ENCODE results near the gene SMPX. TPM values are rescaled to one million over a fixed set of nuclear protein-coding genes. Genes with fewer than 3 reads are reported as not detected.

Gene SMPX
- polyA plus RNA-seq, 2 of the 4 experiments (the other 2 are of a cell fraction), result 0.13 to 0.23 TPM

DNA sequence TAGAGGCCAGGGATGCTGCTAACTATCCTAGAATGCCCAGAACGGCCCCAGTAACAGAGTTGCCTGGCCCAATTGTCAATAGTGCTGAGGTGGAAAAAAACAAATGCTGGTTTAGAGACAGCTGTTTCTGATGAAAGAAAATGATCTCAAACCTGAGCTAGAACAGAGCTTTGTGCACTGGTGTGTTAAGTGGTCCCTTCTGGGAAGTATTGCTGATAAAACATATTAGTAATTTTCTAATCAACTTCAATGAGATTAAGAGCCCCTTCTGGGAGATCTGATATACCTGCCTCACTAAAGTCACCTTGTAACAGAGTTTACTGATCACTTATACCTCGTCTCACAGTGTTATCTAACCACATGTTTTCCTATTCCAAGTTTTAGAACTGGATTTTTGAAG is 42.1 kb downstream of the SMPX start:
- Histone ChIP-seq H3K4me2 (no peak overlapping the region), H3K9me3 (no peaks in the 10 kb centered on the region), H3K27ac (no peak overlapping the region), H3K4me3 (no peak overlapping the region), H3K4me1 (no peaks in the 10 kb centered on the region)
- FAIRE-seq, result no peak
- 25% methylated on average over 2 of the region's 2 CpGs for WGBS (ENCODE audit: missing lambda C conversion rate)
- no peak for DNase-seq (ENCODE audit: low read depth in 1 of 2, low spot score in 1 of 2)
- CTCF ChIA-PET, result interaction anchor here (1.4 kb wide), 1 partner anchor 10 kb away, joined by 5 read pairs; no protein-coding TSS in a partner anchor
- no peak for TF ChIP-seq EHF (CRISPR knock-in tag; IDR thresholded peaks at IDR 0.05)
- no peak for TF ChIP-seq RAD21 (conservative IDR thresholded peaks at IDR 0.05 in 1 of 2, IDR thresholded peaks at IDR 0.05 in 1 of 2)
- TF ChIP-seq JUN (IDR thresholded peaks at IDR 0.05), result no peak
- TF ChIP-seq, protein P1, sequence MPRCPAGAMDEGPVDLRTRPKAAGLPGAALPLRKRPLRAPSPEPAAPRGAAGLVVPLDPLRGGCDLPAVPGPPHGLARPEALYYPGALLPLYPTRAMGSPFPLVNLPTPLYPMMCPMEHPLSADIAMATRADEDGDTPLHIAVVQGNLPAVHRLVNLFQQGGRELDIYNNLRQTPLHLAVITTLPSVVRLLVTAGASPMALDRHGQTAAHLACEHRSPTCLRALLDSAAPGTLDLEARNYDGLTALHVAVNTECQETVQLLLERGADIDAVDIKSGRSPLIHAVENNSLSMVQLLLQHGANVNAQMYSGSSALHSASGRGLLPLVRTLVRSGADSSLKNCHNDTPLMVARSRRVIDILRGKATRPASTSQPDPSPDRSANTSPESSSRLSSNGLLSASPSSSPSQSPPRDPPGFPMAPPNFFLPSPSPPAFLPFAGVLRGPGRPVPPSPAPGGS (IDR thresholded peaks at IDR 0.05), result no peak
- TF ChIP-seq SREBF2 (IDR thresholded peaks at IDR 0.05), result no peak
- no peak for TF ChIP-seq ZNF302 (CRISPR knock-in tag; IDR thresholded peaks at IDR 0.05)
- no peak for TF ChIP-seq POLR2AphosphoS2 (conservative IDR thresholded peaks at IDR 0.05; ENCODE audit: low read length)
- TF ChIP-seq HDAC2 (IDR thresholded peaks at IDR 0.05), result no peak
- TF ChIP-seq NR3C1 (IDR thresholded peaks at IDR 0.05), result no peak
- TF ChIP-seq PHF8 (IDR thresholded peaks at IDR 0.05; ENCODE audit: borderline replicate concordance, low read depth), result no peak
- TF ChIP-seq RARB (CRISPR knock-in tag; IDR thresholded peaks at IDR 0.05), result no peak
- no peak for TF ChIP-seq ZFP36 (IDR thresholded peaks at IDR 0.05; ENCODE audit: borderline replicate concordance, partially characterized antibody)
- TF ChIP-seq, protein P2, sequence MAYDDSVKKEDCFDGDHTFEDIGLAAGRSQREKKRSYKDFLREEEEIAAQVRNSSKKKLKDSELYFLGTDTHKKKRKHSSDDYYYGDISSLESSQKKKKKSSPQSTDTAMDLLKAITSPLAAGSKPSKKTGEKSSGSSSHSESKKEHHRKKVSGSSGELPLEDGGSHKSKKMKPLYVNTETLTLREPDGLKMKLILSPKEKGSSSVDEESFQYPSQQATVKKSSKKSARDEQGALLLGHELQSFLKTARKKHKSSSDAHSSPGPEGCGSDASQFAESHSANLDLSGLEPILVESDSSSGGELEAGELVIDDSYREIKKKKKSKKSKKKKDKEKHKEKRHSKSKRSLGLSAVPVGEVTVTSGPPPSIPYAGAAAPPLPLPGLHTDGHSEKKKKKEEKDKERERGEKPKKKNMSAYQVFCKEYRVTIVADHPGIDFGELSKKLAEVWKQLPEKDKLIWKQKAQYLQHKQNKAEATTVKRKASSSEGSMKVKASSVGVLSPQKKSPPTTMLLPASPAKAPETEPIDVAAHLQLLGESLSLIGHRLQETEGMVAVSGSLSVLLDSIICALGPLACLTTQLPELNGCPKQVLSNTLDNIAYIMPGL (CRISPR knock-in tag; IDR thresholded peaks at IDR 0.05; ENCODE audit: borderline replicate concordance), result no peak
- no peak for TF ChIP-seq CBX8 (IDR thresholded peaks at IDR 0.05)
- no peak for ATAC-seq
- POLR2A ChIA-PET, result no interaction called here

DNA sequence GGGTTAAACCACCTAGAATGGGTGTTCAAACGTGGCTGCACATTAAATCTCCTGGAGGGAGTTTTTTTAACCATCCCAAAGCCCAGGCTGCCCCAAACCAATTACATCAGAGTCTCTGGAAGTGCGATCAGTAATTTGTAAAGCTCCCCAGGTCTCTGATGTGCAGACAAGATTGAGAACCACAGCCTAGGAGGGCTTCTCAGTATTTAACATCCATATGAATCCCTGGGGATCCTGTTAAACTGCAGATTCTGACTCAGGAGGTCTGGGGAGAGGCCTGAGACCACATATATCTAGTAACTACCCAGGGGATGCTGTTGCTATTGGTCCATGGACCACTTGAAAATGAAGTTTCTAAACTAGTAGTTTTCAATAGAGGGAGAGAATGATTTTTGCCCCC is 42.6 kb downstream of the SMPX start:
- DNase-seq (ENCODE audit: low read depth in 1 of 2, low spot score in 1 of 2) (no peak), ATAC-seq (no peak)
- POLR2A ChIA-PET, result no interaction called here

More for the DNA sequence above, 42.6 kb downstream of the SMPX start:
- CTCF ChIA-PET, result interaction anchor here (0.7 to 1.4 kb wide), 2 partner anchors 10 to 1276 kb away, joined by 3 to 5 read pairs; no protein-coding TSS in a partner anchor
- TF ChIP-seq, protein P3, sequence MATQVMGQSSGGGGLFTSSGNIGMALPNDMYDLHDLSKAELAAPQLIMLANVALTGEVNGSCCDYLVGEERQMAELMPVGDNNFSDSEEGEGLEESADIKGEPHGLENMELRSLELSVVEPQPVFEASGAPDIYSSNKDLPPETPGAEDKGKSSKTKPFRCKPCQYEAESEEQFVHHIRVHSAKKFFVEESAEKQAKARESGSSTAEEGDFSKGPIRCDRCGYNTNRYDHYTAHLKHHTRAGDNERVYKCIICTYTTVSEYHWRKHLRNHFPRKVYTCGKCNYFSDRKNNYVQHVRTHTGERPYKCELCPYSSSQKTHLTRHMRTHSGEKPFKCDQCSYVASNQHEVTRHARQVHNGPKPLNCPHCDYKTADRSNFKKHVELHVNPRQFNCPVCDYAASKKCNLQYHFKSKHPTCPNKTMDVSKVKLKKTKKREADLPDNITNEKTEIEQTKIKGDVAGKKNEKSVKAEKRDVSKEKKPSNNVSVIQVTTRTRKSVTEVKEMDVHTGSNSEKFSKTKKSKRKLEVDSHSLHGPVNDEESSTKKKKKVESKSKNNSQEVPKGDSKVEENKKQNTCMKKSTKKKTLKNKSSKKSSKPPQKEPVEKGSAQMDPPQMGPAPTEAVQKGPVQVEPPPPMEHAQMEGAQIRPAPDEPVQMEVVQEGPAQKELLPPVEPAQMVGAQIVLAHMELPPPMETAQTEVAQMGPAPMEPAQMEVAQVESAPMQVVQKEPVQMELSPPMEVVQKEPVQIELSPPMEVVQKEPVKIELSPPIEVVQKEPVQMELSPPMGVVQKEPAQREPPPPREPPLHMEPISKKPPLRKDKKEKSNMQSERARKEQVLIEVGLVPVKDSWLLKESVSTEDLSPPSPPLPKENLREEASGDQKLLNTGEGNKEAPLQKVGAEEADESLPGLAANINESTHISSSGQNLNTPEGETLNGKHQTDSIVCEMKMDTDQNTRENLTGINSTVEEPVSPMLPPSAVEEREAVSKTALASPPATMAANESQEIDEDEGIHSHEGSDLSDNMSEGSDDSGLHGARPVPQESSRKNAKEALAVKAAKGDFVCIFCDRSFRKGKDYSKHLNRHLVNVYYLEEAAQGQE (IDR thresholded peaks at IDR 0.05), result no peak
- no peak for TF ChIP-seq HOXB13 (CRISPR knock-in tag; IDR thresholded peaks at IDR 0.05; ENCODE audit: low read depth)
- no peak for TF ChIP-seq FOXS1 (CRISPR knock-in tag; IDR thresholded peaks at IDR 0.05)
- TF ChIP-seq, protein P4, sequence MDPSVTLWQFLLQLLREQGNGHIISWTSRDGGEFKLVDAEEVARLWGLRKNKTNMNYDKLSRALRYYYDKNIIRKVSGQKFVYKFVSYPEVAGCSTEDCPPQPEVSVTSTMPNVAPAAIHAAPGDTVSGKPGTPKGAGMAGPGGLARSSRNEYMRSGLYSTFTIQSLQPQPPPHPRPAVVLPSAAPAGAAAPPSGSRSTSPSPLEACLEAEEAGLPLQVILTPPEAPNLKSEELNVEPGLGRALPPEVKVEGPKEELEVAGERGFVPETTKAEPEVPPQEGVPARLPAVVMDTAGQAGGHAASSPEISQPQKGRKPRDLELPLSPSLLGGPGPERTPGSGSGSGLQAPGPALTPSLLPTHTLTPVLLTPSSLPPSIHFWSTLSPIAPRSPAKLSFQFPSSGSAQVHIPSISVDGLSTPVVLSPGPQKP (IDR thresholded peaks at IDR 0.05; ENCODE audit: low read depth, low read length), result no peak
- Histone ChIP-seq H3K4me3 (no peak overlapping the region), H3K27ac (no peak overlapping the region), H3K9me3 (no peaks in the 10 kb centered on the region), H3K4me2 (no peak overlapping the region), H3K4me1 (no peaks in the 10 kb centered on the region)
- no peak for FAIRE-seq
- WGBS (ENCODE audit: missing lambda C conversion rate), result 8% methylated on average over 1 of the region's 2 CpGs

Measured in A549 (cell line).